ENCODE results near the gene LPCAT1. TPM values are rescaled to one million over a fixed set of nuclear protein-coding genes. Genes with fewer than 3 reads are reported as not detected.

The LPCAT1 gene
- total and polyA plus RNA-seq, 2 of the 13 experiments (the other 11 are each of a cell fraction or from before 2014, with no cell fraction given), result 29.8 to 90.6 TPM

GRCh38 chr5:1444361-1445189 lies 79.2 kb downstream of the LPCAT1 start (continued):
- TF ChIP-seq SSRP1 (CRISPR knock-in tag; IDR thresholded peaks at IDR 0.05) (no peak), ZNF136 (CRISPR knock-in tag; IDR thresholded peaks at IDR 0.05; ENCODE audit: low read depth) (no peak), ZNF7 (CRISPR knock-in tag; IDR thresholded peaks at IDR 0.05) (no peak), ZNF770 (CRISPR knock-in tag; IDR thresholded peaks at IDR 0.05) (no peak), ZNF30 (CRISPR knock-in tag; IDR thresholded peaks at IDR 0.05) (no peak), SNRNP70 (IDR thresholded peaks at IDR 0.05; ENCODE audit: low read depth, low read length) (no peak), NONO (IDR thresholded peaks at IDR 0.05) (no peak), NONO (CRISPR knock-in tag; conservative IDR thresholded peaks at IDR 0.05) (no peak)

- Histone ChIP-seq H3K4me1 (ENCODE audit: insufficient read depth, low read length) (no peaks in the 10 kb centered on the region), H3K27me3 (ENCODE audit: control insufficient read depth in 1 of 2, insufficient read depth in 2 of 2, low read length in 2 of 2) (peaks cover 16 to 61% of the 10 kb centered on the region in 2 experiments), H2AFZ (ENCODE audit: low read length) (no peak overlapping the region), H3K9me3 (ENCODE audit: low read length) (no peaks in the 10 kb centered on the region), H3K36me3 (replicated peaks in 1 of 2; ENCODE audit: control insufficient read depth in 1 of 2, insufficient read depth in 2 of 2, low read length in 2 of 2) (no peaks in the 10 kb centered on the region), H3K4me3 (replicated peaks in 1 of 3; ENCODE audit: insufficient read depth in 1 of 3, low read depth in 2 of 3, low read length in 3 of 3) (no peak overlapping the region), H3K9ac (ENCODE audit: insufficient read depth, low read depth, low read length) (no peak overlapping the region), H3K79me2 (ENCODE audit: insufficient read depth, low read length) (no peaks in the 10 kb centered on the region), H3K27ac (ENCODE audit: extremely low read length, insufficient read depth, low read length) (no peak overlapping the region), H3K4me2 (ENCODE audit: low read depth, low read length) (no peak overlapping the region), H4K20me1 (ENCODE audit: insufficient read depth, low read length) (no peaks in the 10 kb centered on the region)
- ATAC-seq (no peak), DNase-seq (ENCODE audit: low spot score) (no peak), FAIRE-seq (no peak)
- WGBS (ENCODE audit: low lambda C conversion rate), result 76% methylated on average over 9 of the region's 15 CpGs
- in situ Hi-C loops (cut with HindIII; ENCODE audit: extremely low pct_ligation_motif_present, low pct_unique_long_range_greater_than_20kb) (no loop called here), intact Hi-C loops (cut with micrococcal nuclease; ENCODE audit: unreplicated experiment) (no loop called here)
- no TSS peak for BruUV-seq (replicated peaks)
- ChIA-PET POLR2A (no interaction called here), CTCF (ENCODE audit: low intra/inter-chr PET ratio, low total read pairs) (no interaction called here)
- TF ChIP-seq ZNF747 (CRISPR knock-in tag; IDR thresholded peaks at IDR 0.05; ENCODE audit: borderline replicate concordance) (no peak), ZBTB26 (CRISPR knock-in tag; IDR thresholded peaks at IDR 0.05; ENCODE audit: borderline replicate concordance) (no peak), RFXANK (CRISPR knock-in tag; IDR thresholded peaks at IDR 0.05) (no peak), MXD1 (CRISPR knock-in tag; IDR thresholded peaks at IDR 0.05) (no peak), DMTF1 (CRISPR knock-in tag; IDR thresholded peaks at IDR 0.05) (no peak), ZNF614 (CRISPR knock-in tag; IDR thresholded peaks at IDR 0.05; ENCODE audit: borderline replicate concordance) (no peak), ZGPAT (CRISPR knock-in tag; IDR thresholded peaks at IDR 0.05) (no peak), HOXA3 (CRISPR knock-in tag; IDR thresholded peaks at IDR 0.05) (no peak)
These were observed 79.8 kb downstream of the LPCAT1 start for GRCh38 chr5:1443991-1444360.

All from HepG2 (cell line).